Tibial nerve (tissue), 4 donors: ENCODE results near the gene CD6.

Experiments used
- EP300 ChIP-seq, 2 donors: sonication (generic); formaldehyde crosslinking; IDR thresholded peaks; one replicate each; pipeline ENCODE4 v1.6.1; 2017; ENCODE audit warnings: antibody characterized with exemption in 2 of 2, mild to moderate bottlenecking in 1 of 2
- POLR2A ChIP-seq, 2 donors: fragments of 450-650 bp; IDR thresholded peaks; one replicate each; pipeline ENCODE4 v1.6.1; 2017; ENCODE audit warnings: antibody characterized with exemption in 2 of 2, mild to moderate bottlenecking in 2 of 2, moderate library complexity in 2 of 2
- TF ChIP-seq, protein P1 (sequence below), 5 experiments: fragments of 200-600 bp in 3 of 5; fragments of 450-650 bp in 2 of 5; sonication (generic) in 3 of 5; IDR thresholded peaks; one replicate each; pipeline ENCODE4 v1.5.1; 2016 to 2019; ENCODE audit warnings: antibody characterized with exemption in 5 of 5, mild to moderate bottlenecking in 3 of 5, moderate library complexity in 2 of 5

DNA sequence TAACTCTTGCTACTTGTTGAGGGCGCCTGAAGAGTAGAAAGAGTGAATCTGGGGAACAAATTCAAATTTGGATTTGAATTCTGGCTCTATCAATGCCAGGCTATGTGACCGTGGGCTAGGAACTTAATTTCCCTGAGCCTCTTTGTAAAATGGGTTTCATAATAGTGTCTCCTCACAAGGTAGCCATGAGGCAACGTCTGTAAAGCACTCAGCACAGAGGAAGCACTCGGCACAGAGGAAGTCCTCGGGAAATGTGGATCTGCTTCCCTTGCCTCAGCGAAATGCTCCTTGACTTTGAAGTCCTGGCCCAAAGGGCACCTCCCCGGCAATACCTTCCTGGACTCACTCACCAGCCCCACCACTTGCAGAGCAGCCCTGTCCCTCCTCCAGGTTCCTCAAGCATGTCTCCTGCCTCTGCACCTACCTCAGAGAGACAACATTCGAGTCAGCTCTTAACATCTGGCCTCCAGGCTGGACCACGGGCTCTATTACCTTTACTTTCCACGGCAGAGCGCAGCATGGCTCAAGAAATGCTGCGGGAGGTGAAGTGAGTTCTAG, 17.7 kb downstream of the CD6 start:
- TF ChIP-seq, protein P1, sequence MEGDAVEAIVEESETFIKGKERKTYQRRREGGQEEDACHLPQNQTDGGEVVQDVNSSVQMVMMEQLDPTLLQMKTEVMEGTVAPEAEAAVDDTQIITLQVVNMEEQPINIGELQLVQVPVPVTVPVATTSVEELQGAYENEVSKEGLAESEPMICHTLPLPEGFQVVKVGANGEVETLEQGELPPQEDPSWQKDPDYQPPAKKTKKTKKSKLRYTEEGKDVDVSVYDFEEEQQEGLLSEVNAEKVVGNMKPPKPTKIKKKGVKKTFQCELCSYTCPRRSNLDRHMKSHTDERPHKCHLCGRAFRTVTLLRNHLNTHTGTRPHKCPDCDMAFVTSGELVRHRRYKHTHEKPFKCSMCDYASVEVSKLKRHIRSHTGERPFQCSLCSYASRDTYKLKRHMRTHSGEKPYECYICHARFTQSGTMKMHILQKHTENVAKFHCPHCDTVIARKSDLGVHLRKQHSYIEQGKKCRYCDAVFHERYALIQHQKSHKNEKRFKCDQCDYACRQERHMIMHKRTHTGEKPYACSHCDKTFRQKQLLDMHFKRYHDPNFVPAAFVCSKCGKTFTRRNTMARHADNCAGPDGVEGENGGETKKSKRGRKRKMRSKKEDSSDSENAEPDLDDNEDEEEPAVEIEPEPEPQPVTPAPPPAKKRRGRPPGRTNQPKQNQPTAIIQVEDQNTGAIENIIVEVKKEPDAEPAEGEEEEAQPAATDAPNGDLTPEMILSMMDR (IDR thresholded peaks at IDR 0.05): no peak
- TF ChIP-seq POLR2A (IDR thresholded peaks at IDR 0.05) (no peak), EP300 (IDR thresholded peaks at IDR 0.05) (no peak)
